BLaER1 treated with 17β-estradiol and CSF1 and Interleukin-3, amounts not matched to agents 10 nM and 100 nM (cell line): ENCODE measurements around the gene HLA-G.
"Not testable (repeated sequence)": the region's sequence is repeated elsewhere in the genome, so short reads cannot be mapped to it uniquely, and the experiment has no call there.

Source experiments
- H3K27ac ChIP-seq, 11 experiments: shearing (Covaris generic); formaldehyde crosslinking; 2 replicates each; pipeline ENCODE4 v1.8.1; 2022
- H3K27me3 ChIP-seq, 11 experiments: shearing (Covaris generic); formaldehyde crosslinking; 2 replicates each; pipeline ENCODE4 v1.8.1; 2022
- H3K36me3 ChIP-seq, 11 experiments: shearing (Covaris generic); formaldehyde crosslinking; 2 replicates each; pipeline ENCODE4 v1.8.1; 2022
- H3K4me1 ChIP-seq, 10 experiments: shearing (Covaris generic); formaldehyde crosslinking; 2 replicates each; pipeline ENCODE4 v1.8.1; 2022
- H3K4me2 ChIP-seq, 11 experiments: shearing (Covaris generic); formaldehyde crosslinking; 2 replicates each; pipeline ENCODE4 v1.8.1; 2022
- H3K4me3 ChIP-seq, 10 experiments: shearing (Covaris generic); formaldehyde crosslinking; 2 replicates each; pipeline ENCODE4 v1.8.1; 2022
- H3K9ac ChIP-seq, 11 experiments: shearing (Covaris generic); formaldehyde crosslinking; 2 replicates each; pipeline ENCODE4 v1.8.1; 2022
- H3K9me3 ChIP-seq, 11 experiments: shearing (Covaris generic); formaldehyde crosslinking; replicated peaks in 1 of 11; 2 replicates each; pipeline ENCODE4 v1.8.1; 2022
- H4K20me1 ChIP-seq, 11 experiments: shearing (Covaris generic); formaldehyde crosslinking; 2 replicates each; pipeline ENCODE4 v1.8.1; 2022
- Cebpa-rat ChIP-seq, 11 experiments: shearing (Covaris generic); IDR thresholded peaks; 2 replicates each; pipeline ENCODE4 v1.8.1; 2022

The HLA-G gene

DNA sequence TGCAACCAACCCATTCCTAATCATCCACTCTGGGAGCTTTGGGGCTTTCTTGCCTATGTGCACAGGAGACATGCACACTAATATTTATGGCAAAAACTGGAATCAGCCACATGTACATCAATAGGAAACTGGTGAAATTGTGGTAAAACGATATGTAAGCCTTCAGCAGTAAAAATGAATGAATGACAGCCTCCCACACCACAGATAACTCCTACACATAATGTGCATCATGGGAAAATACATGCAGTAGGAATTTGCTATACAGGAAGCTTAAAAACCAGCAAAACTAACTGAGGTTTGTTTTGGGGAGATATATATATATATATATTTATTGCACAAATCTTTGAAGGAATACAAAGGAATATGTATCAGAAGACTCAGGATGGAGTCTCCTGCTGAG lies 47.6 kb downstream of the HLA-G start:
- no peak overlapping the region for H3K9ac ChIP-seq
- TF ChIP-seq Cebpa-rat (IDR thresholded peaks at IDR 0.05), result no peak
- no peaks in the 10 kb centered on the region for H4K20me1 ChIP-seq
- no peak overlapping the region for H3K27ac ChIP-seq
- no peak overlapping the region for H3K4me3 ChIP-seq
- H3K9me3 ChIP-seq, result no peaks in the 10 kb centered on the region; a peak in 1 of 22 replicates
- H3K4me1 ChIP-seq, result no peaks in the 10 kb centered on the region
- H3K4me2 ChIP-seq, result no peak overlapping the region
- no peaks in the 10 kb centered on the region for H3K36me3 ChIP-seq
- no peaks in the 10 kb centered on the region for H3K27me3 ChIP-seq

DNA sequence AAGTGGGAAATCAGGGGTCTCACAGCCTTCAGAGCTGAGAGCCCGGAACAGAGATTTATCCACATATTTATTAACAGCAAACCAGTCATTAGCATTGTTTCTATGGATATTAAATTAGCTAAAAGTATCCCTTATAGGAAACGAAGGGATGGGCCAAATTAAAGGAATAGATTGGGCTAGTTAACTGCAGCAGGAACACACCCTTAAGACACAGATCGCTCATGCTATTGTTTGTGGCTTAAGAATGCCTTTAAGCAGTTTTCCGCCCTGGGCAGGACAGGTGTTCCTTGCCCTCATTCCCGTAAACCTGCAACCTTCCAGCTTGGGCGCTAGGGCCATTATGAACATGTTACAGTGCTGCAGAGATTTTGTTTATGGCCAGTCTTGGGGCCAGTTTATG lies 48.1 kb downstream of the HLA-G start:
- not testable (repeated sequence) for H3K4me1 ChIP-seq, H3K4me2 ChIP-seq, H3K36me3 ChIP-seq, H3K4me3 ChIP-seq, H3K9ac ChIP-seq, H3K27ac ChIP-seq, H3K27me3 ChIP-seq, H3K9me3 ChIP-seq, H4K20me1 ChIP-seq
